Measurements from ENCODE around the gene AUTS2.

DNA sequence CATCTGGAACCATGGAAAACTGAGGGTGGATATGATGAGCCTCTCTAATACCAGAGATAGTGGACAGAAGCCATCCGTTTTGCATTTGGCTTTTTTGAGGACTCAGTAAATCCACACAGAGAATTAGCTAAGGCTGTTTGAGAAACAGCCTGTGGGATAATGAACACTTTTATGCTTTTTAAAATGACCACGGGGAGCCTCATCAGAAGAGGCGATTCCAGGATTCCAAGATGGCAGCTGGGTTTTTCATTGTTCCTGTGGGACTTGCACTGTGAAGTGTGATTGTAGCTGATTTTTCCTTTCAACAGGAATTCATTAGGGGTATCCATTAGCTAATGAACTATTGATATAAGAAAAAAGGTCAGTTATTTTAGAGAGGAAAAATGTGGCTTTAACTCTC, 353.2 kb downstream of the AUTS2 start:
- no peak for TF ChIP-seq EZH2 (IDR thresholded peaks at IDR 0.05; ENCODE audit: low read length, missing control alignments)
- TF ChIP-seq, protein P1, sequence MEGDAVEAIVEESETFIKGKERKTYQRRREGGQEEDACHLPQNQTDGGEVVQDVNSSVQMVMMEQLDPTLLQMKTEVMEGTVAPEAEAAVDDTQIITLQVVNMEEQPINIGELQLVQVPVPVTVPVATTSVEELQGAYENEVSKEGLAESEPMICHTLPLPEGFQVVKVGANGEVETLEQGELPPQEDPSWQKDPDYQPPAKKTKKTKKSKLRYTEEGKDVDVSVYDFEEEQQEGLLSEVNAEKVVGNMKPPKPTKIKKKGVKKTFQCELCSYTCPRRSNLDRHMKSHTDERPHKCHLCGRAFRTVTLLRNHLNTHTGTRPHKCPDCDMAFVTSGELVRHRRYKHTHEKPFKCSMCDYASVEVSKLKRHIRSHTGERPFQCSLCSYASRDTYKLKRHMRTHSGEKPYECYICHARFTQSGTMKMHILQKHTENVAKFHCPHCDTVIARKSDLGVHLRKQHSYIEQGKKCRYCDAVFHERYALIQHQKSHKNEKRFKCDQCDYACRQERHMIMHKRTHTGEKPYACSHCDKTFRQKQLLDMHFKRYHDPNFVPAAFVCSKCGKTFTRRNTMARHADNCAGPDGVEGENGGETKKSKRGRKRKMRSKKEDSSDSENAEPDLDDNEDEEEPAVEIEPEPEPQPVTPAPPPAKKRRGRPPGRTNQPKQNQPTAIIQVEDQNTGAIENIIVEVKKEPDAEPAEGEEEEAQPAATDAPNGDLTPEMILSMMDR (conservative IDR thresholded peaks at IDR 0.05 in 1 of 2, IDR thresholded peaks at IDR 0.05 in 1 of 2; ENCODE audit: low read depth in 1 of 2, low read length in 2 of 2) = no peak
